GM12892 (cell line): ENCODE results near the gene GSK3B.

Experiments used
- POLR2A ChIP-seq: IDR thresholded peaks from 2 replicates; pipeline ENCODE4 v1.6.1; 2011; ENCODE audit warnings: low read depth, low read length, control low read depth
- POLR2AphosphoS5 ChIP-seq: IDR thresholded peaks from 2 replicates; pipeline ENCODE4 v1.6.1; 2011; ENCODE audit warnings: low read depth, low read length, control low read depth
- TAF1 ChIP-seq: IDR thresholded peaks from 2 replicates; pipeline ENCODE4 v1.6.1; 2011; ENCODE audit warnings: low read depth, mild to moderate bottlenecking, control low read depth, low read length, borderline replicate concordance

DNA sequence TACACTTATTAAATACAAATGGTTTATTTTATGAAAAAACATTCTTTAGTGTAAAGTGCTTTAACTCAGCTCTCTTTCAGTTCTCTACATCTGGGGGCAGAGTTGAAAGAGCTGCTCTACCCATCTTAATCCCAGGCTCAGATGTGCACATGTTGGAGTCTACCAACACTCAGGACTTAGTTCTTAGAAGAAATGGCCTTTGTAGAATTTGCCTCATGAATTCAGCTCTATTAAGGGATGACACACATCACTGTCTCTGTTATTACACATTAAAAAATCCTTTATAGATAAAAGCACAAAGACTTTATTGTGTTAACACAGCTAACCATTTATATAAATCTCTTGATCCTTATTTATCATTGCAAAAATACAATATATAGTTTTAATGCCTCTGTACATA lies 31.7 kb upstream of the GSK3B start:
- TF ChIP-seq TAF1 (no peak), POLR2AphosphoS5 (no peak), POLR2A (no peak)
